T-helper 17 cell (primary cell): Measurements from ENCODE around the gene ZBTB24. TPM values are rescaled to one million over a fixed set of nuclear protein-coding genes. Genes with fewer than 3 reads are reported as not detected.

Experiments used
- ATAC-seq: fragments of 150-1000 bp; cut with Tn5 transposase; 2 replicates; pipeline ENCODE4 v1.10.0; 2021; ENCODE audit warnings: mild to moderate bottlenecking, moderate library complexity
- DNase-seq, 3 donors: peaks; one replicate each; pipeline versions ENCODE4 v3.0.0 to v3.0.0-alpha.2; 2020 to 2021
- H3K9me3 ChIP-seq: one replicate; pipeline ENCODE4 v1.7.0; 2013; ENCODE audit warnings: low read length, mild to moderate bottlenecking; ENCODE audit not compliant: control insufficient read depth, poor library complexity, severe bottlenecking
- H3K27ac Mint-ChIP-seq: one replicate; pipeline ENCODE4 v1.8.0; 2022; ENCODE audit warnings: mild to moderate bottlenecking, moderate library complexity, mixed read lengths
- H3K27me3 Mint-ChIP-seq: one replicate; pipeline ENCODE4 v1.8.0; 2022; ENCODE audit warnings: mixed read lengths
- H3K36me3 Mint-ChIP-seq: one replicate; pipeline ENCODE4 v1.8.0; 2022; ENCODE audit warnings: low read depth, mixed read lengths
- H3K4me1 Mint-ChIP-seq: one replicate; pipeline ENCODE4 v1.8.0; 2022; ENCODE audit warnings: mild to moderate bottlenecking, mixed read lengths
- H3K4me3 Mint-ChIP-seq: one replicate; pipeline ENCODE4 v1.8.0; 2022; ENCODE audit warnings: mild to moderate bottlenecking, moderate library complexity, mixed read lengths
- total RNA-seq, 4 donors: library from RNA in 2 of 4; stranded (reverse) in 2 of 4; gene quantifications; one replicate each; pipeline ENCODE4 v1.2.3 and lab custom pipeline; 2022 to 2026

Gene ZBTB24
- total RNA-seq, 2 donors from 2014 or later = 14.3 to 15.3 TPM

DNA sequence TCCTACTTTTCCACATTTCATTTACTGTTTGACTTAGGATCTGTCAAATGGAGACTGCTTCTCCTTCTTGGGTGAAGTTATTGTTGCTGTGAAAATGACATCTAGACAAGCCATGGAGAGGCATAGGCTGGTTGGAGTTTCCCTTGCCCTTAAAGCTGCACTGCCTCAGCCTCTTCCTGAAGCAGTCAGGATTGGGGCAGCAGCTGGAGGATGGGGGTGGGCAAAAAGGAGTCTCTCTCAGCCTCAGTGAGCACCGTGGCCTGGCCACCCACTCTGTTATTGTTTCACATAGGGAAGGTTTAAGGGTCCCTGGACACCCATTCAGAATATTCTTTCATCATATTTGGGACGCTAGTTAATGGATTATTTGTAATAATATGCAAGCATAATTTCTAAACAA lies 7.7 kb upstream of the ZBTB24 start:
- Mint-ChIP-seq H3K27me3 (no peaks in the 10 kb centered on the region), H3K4me3 (no peak overlapping the region)

GRCh38 chr6:109488001-109488400 lies 5.0 kb upstream of the ZBTB24 start:
- peaks cover 25% of the 10 kb centered on the region for H3K4me1 Mint-ChIP-seq
- no peak for DNase-seq
- no peak overlapping the region for H3K4me3 Mint-ChIP-seq
- ATAC-seq = no peak
- no peak overlapping the region for H3K27ac Mint-ChIP-seq
- no peaks in the 10 kb centered on the region for H3K36me3 Mint-ChIP-seq
- no peaks in the 10 kb centered on the region for H3K9me3 ChIP-seq
- H3K27me3 Mint-ChIP-seq = no peaks in the 10 kb centered on the region

More for the DNA sequence above, 7.7 kb upstream of the ZBTB24 start:
- H3K27ac Mint-ChIP-seq = peak overlapping the region; percentile 76
- no peaks in the 10 kb centered on the region for H3K36me3 Mint-ChIP-seq
- H3K9me3 ChIP-seq = no peaks in the 10 kb centered on the region
- ATAC-seq (peak; percentile 55), DNase-seq (no peak)
- H3K4me1 Mint-ChIP-seq = peaks cover 17% of the 10 kb centered on the region

DNA sequence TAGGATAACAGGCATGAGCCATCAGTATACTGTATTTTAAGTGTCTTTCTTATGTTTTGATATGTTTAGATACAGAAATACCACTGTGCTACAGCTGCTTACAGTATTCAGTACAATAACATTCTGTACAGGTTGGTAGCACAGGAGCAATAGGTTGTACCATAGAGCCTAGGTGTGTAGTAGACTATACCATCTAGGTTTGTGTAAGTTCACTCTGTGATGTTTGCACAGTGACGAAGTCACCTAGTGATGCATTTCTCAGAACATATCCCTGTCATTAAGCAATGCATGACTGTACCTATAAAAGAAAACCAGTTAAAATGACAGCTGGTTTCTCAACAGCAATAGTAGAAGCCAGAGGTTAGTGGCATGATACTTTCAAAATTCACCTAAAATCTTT lies 3.0 kb upstream of the ZBTB24 start:
- no peak for ATAC-seq
- no peak overlapping the region for H3K4me3 Mint-ChIP-seq
- H3K27ac Mint-ChIP-seq = peak overlapping the region; percentile 92
- DNase-seq = no peak
- H3K4me1 Mint-ChIP-seq = peaks cover 28% of the 10 kb centered on the region
- H3K27me3 Mint-ChIP-seq = no peaks in the 10 kb centered on the region
- peaks cover 4% of the 10 kb centered on the region for H3K36me3 Mint-ChIP-seq
- H3K9me3 ChIP-seq = no peaks in the 10 kb centered on the region

DNA sequence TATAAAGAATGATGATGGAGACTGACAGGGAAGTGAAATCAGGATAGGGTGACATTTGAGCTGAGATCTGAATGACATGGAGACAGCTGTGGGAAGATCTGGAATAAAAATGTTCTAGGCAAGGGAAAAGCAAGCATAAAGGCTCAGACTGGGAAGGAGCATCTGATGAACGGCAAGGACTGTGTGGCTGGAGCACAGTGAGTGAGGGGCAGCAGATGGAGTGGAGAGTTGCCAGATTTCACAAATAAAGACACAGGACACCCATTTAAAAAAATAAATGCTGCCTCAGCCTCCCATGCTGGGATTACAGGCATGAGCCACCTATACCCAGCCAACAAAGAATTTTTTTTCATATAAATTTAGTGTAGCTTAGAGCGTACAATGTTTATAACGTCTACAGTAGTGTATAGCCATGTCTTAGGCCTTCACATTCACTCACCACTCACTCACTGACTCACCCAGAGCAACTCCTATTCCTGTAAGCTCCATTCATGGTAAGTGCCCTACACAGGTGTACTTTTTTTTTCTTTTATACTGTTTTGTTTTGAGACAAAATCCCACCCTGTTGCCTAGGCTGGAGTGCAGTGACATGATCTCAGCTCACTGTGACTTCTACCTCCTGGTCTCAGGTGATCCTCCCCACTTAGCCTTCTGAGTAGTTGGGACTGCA lies 2.4 kb upstream of the ZBTB24 start:
- H3K9me3 ChIP-seq = no peaks in the 10 kb centered on the region
- ATAC-seq (no peak), DNase-seq (no peak)
- no peak overlapping the region for H3K4me3 Mint-ChIP-seq
- no peaks in the 10 kb centered on the region for H3K27me3 Mint-ChIP-seq
- H3K27ac Mint-ChIP-seq = peak overlapping the region; percentile 92
- H3K4me1 Mint-ChIP-seq = peaks cover 29% of the 10 kb centered on the region
- H3K36me3 Mint-ChIP-seq = peaks cover 5% of the 10 kb centered on the region

- no peaks in the 10 kb centered on the region for H3K27me3 Mint-ChIP-seq
- peaks cover 5% of the 10 kb centered on the region for H3K36me3 Mint-ChIP-seq
- H3K27ac Mint-ChIP-seq = peak overlapping the region; percentile 92
These were observed 1.1 kb upstream of the ZBTB24 start for GRCh38 chr6:109484122-109484521.

GRCh38 chr6:109483735-109484057 lies 677 bp upstream of the ZBTB24 start:
- Mint-ChIP-seq H3K4me3 (peak overlapping the region; percentile 85), H3K27me3 (no peaks in the 10 kb centered on the region), H3K36me3 (peaks cover 8% of the 10 kb centered on the region), H3K27ac (peak overlapping the region; percentile 92), H3K4me1 (peaks cover 42% of the 10 kb centered on the region)
- DNase-seq (no peak), ATAC-seq (peak; percentile 30)
- no peaks in the 10 kb centered on the region for H3K9me3 ChIP-seq

More at GRCh38 chr6:109484122-109484521, 1.1 kb upstream of the ZBTB24 start:
- peaks cover 38% of the 10 kb centered on the region for H3K4me1 Mint-ChIP-seq
- ATAC-seq (no peak), DNase-seq (no peak)
- no peaks in the 10 kb centered on the region for H3K9me3 ChIP-seq
- peak overlapping the region; percentile 85 for H3K4me3 Mint-ChIP-seq

GRCh38 chr6:109480993-109481480 lies 2.0 kb downstream of the ZBTB24 start:
- Mint-ChIP-seq H3K36me3 (peaks cover 9% of the 10 kb centered on the region), H3K4me3 (peak overlapping the region; percentile 97), H3K4me1 (peaks cover 60% of the 10 kb centered on the region), H3K27me3 (no peaks in the 10 kb centered on the region), H3K27ac (peak overlapping the region; percentile 99)
- ATAC-seq (no peak), DNase-seq (no peak)
- no peaks in the 10 kb centered on the region for H3K9me3 ChIP-seq

- peak overlapping the region; percentile 99 for H3K27ac Mint-ChIP-seq
- DNase-seq (no peak), ATAC-seq (no peak)
- peaks cover 9% of the 10 kb centered on the region for H3K36me3 Mint-ChIP-seq
- H3K9me3 ChIP-seq = no peaks in the 10 kb centered on the region
- no peaks in the 10 kb centered on the region for H3K27me3 Mint-ChIP-seq
- peaks cover 64% of the 10 kb centered on the region for H3K4me1 Mint-ChIP-seq
- H3K4me3 Mint-ChIP-seq = peak overlapping the region; percentile 97
These were observed 4.0 kb downstream of the ZBTB24 start for GRCh38 chr6:109478841-109479624.

DNA sequence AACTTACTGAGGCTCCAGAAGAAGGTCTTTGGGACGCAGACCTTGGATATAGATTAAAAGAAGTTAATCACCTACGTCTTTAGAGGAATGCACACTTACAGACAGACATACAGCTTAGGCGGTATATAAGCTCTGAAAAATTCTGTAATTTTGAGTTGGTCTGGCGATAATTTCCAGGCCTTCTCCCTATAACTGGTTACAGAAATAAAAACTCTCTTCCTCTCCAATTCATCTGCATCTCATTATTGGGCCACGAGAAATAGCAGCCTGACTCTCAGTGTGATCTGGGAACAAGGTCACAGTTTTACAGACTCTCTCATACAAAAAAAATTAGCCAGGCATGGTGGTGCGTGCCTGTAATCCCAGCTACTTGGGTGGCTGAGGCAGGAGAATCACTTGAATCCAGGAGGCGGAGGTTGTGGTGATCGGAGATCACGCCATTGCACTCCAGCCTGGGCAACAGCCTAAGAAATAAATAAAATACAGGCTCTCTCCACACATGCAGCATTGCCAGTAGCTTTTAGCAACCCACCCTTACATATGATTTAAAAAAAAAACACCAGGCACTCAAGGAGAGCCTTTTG lies 4.7 kb downstream of the ZBTB24 start:
- peaks cover 64% of the 10 kb centered on the region for H3K4me1 Mint-ChIP-seq
- DNase-seq = no peak
- no peak for ATAC-seq
- peaks cover 12% of the 10 kb centered on the region for H3K36me3 Mint-ChIP-seq
- peak overlapping the region; percentile 99 for H3K27ac Mint-ChIP-seq
- no peaks in the 10 kb centered on the region for H3K9me3 ChIP-seq
- H3K4me3 Mint-ChIP-seq = peak overlapping the region; percentile 97
- H3K27me3 Mint-ChIP-seq = no peaks in the 10 kb centered on the region

GRCh38 chr6:109477725-109478124 lies 5.3 kb downstream of the ZBTB24 start:
- Mint-ChIP-seq H3K4me1 (peaks cover 70% of the 10 kb centered on the region), H3K4me3 (peak overlapping the region; percentile 97), H3K36me3 (peaks cover 18% of the 10 kb centered on the region), H3K27me3 (no peaks in the 10 kb centered on the region), H3K27ac (peak overlapping the region; percentile 99)
- no peak for ATAC-seq
- no peaks in the 10 kb centered on the region for H3K9me3 ChIP-seq
- DNase-seq = no peak

DNA sequence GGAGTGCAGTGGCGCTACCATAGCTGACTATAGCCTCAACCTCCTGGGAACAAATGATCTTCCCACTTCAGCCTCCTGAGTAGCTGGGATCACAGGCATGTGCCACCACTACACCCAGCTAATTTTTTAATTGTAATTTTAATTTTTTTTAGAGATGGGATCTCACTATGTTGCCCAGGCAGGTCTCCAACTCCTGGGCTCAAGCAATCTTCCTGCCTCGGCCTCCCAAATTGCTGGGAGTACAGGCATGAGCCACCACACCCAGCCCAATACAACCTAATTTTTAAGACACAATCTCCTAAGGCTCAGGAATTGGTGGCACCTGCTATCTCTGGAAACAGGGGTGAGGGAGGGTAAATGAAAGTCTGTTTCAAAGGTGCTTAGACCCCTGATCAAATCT lies 5.8 kb downstream of the ZBTB24 start:
- ATAC-seq = no peak
- DNase-seq = no peak
- Mint-ChIP-seq H3K4me3 (peak overlapping the region; percentile 97), H3K27ac (peak overlapping the region; percentile 99), H3K4me1 (peaks cover 72% of the 10 kb centered on the region), H3K27me3 (no peaks in the 10 kb centered on the region), H3K36me3 (peaks cover 21% of the 10 kb centered on the region)
- no peaks in the 10 kb centered on the region for H3K9me3 ChIP-seq

DNA sequence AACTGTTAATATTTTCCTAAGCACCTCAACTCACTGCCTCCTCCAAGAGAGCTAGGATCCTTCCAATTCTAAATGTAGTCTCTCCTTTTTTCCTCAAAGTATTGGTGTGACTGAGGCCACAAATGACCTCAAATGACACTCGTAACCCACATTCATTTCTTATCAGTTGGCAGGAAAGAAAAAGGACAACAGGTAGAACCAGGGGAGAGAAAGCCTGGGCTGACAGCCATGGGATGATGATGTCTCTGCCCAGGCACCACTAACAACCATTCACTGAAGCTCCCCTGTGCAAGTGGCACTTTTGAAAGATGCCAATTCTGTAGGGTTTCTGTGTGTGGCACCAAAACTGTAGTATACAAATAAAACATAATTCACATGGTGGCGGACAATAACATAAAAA lies 7.4 kb downstream of the ZBTB24 start:
- Mint-ChIP-seq H3K4me3 (no peak overlapping the region), H3K36me3 (peaks cover 16% of the 10 kb centered on the region), H3K27me3 (no peaks in the 10 kb centered on the region), H3K4me1 (peaks cover 65% of the 10 kb centered on the region), H3K27ac (peak overlapping the region; percentile 99)
- no peak for DNase-seq
- H3K9me3 ChIP-seq = no peaks in the 10 kb centered on the region
- no peak for ATAC-seq

GRCh38 chr6:109474995-109475394 lies 8.0 kb downstream of the ZBTB24 start:
- DNase-seq (no peak), ATAC-seq (no peak)
- Mint-ChIP-seq H3K4me1 (peaks cover 61% of the 10 kb centered on the region), H3K4me3 (no peak overlapping the region), H3K27me3 (no peaks in the 10 kb centered on the region), H3K27ac (peak overlapping the region; percentile 99), H3K36me3 (peaks cover 17% of the 10 kb centered on the region)
- H3K9me3 ChIP-seq = no peaks in the 10 kb centered on the region
